Trophoblast cell (in vitro differentiated cells and primary cell): ENCODE results near the gene GTF3C4.

Experiments used
- DNase-seq, 2 donors: peaks; one replicate each; pipeline ENCODE4 v3.0.0-alpha.2; 2016
- H2AFZ ChIP-seq: 2 replicates; pipeline ENCODE4 v1.6.1; 2013; ENCODE audit warnings: low read length, moderate library complexity, mild to moderate bottlenecking; ENCODE audit not compliant: insufficient read depth, poor library complexity
- H2AK5ac ChIP-seq: 2 replicates; pipeline ENCODE4 v1.6.1; 2013; ENCODE audit warnings: mild to moderate bottlenecking, low read length
- H2BK120ac ChIP-seq: 2 replicates; pipeline ENCODE4 v1.6.1; 2013; ENCODE audit warnings: low read length, mild to moderate bottlenecking, moderate library complexity; ENCODE audit not compliant: insufficient read depth, poor library complexity
- H2BK12ac ChIP-seq: 2 replicates; pipeline ENCODE4 v1.6.1; 2013; ENCODE audit warnings: mild to moderate bottlenecking, low read length, moderate library complexity
- H2BK5ac ChIP-seq: 2 replicates; pipeline ENCODE4 v1.6.1; 2013; ENCODE audit warnings: low read length, low read depth, moderate library complexity, mild to moderate bottlenecking; ENCODE audit not compliant: poor library complexity
- H3K14ac ChIP-seq: 2 replicates; pipeline ENCODE4 v1.6.1; 2013; ENCODE audit warnings: mild to moderate bottlenecking, low read length
- H3K18ac ChIP-seq: 2 replicates; pipeline ENCODE4 v1.6.1; 2013; ENCODE audit warnings: mild to moderate bottlenecking, low read length
- H3K23ac ChIP-seq: 2 replicates; pipeline ENCODE4 v1.6.1; 2013; ENCODE audit warnings: low read length
- H3K27ac ChIP-seq: 2 replicates; pipeline ENCODE4 v1.5.1; 2013; ENCODE audit warnings: low read depth, mild to moderate bottlenecking, inconsistent platforms, low read length, moderate library complexity
- H3K27me3 ChIP-seq: 2 replicates; pipeline ENCODE4 v1.6.1; 2013; ENCODE audit warnings: inconsistent platforms, mild to moderate bottlenecking, low read length, moderate library complexity; ENCODE audit not compliant: insufficient read depth
- H3K36me3 ChIP-seq, 2 experiments: 1 replicate in 1 of 2; 2 replicates in 1 of 2; pipeline ENCODE4 v1.6.1; 2013; ENCODE audit warnings: low read length in 2 of 2, mild to moderate bottlenecking in 2 of 2, moderate library complexity in 1 of 2; ENCODE audit not compliant: insufficient read depth in 2 of 2, control insufficient read depth in 1 of 2
- H3K4ac ChIP-seq: 2 replicates; pipeline ENCODE4 v1.6.1; 2013; ENCODE audit warnings: low read depth, mild to moderate bottlenecking, low read length, moderate library complexity
- H3K4me1 ChIP-seq, 2 experiments: 1 replicate in 1 of 2; 2 replicates in 1 of 2; pipeline ENCODE4 v1.6.1; 2013; ENCODE audit warnings: low read length in 2 of 2, mild to moderate bottlenecking in 2 of 2, moderate library complexity in 1 of 2; ENCODE audit not compliant: insufficient read depth in 2 of 2, control insufficient read depth in 1 of 2
- H3K4me2 ChIP-seq: 2 replicates; pipeline ENCODE4 v1.6.1; 2013; ENCODE audit warnings: inconsistent platforms, mild to moderate bottlenecking, low read length, moderate library complexity
- H3K4me3 ChIP-seq: 2 replicates; pipeline ENCODE4 v1.5.1; 2013; ENCODE audit warnings: mild to moderate bottlenecking, low read depth, low read length, inconsistent platforms
- H3K79me1 ChIP-seq: one replicate; pipeline ENCODE4 v1.6.1; 2013; ENCODE audit warnings: low read length
- H3K79me2 ChIP-seq: 2 replicates; pipeline ENCODE4 v1.6.1; 2013; ENCODE audit warnings: low read length, mild to moderate bottlenecking; ENCODE audit not compliant: control insufficient read depth, insufficient read depth, poor library complexity
- H3K9ac ChIP-seq: 2 replicates; pipeline ENCODE4 v1.6.1; 2013; ENCODE audit warnings: mild to moderate bottlenecking, low read length
- H3K9me3 ChIP-seq: 2 replicates; pipeline ENCODE4 v1.6.1; 2013; ENCODE audit warnings: low read depth, mild to moderate bottlenecking, control low read depth, inconsistent platforms, low read length; ENCODE audit not compliant: insufficient read depth
- H4K12ac ChIP-seq: 2 replicates; pipeline ENCODE4 v1.6.1; 2013; ENCODE audit warnings: low read depth, mild to moderate bottlenecking, low read length, moderate library complexity
- H4K8ac ChIP-seq: 2 replicates; pipeline ENCODE4 v1.6.1; 2013; ENCODE audit warnings: low read depth, mild to moderate bottlenecking, low read length, moderate library complexity
- H4K91ac ChIP-seq: one replicate; pipeline ENCODE4 v1.6.1; 2013; ENCODE audit warnings: low read depth, mild to moderate bottlenecking, low read length, moderate library complexity
- WGBS: extraction: QIAGEN DNeasy Blood & Tissue Kit; methylation state at CpG from one replicate; pipeline ENCODE4 v1.1.7; 2013; ENCODE audit warnings: missing lambda C conversion rate; ENCODE audit not compliant: insufficient read length, insufficient coverage; ENCODE audit errors: extremely low coverage; 5-methylcytosine and 5-hydroxymethylcytosine counted together

GTF3C4 gene

DNA sequence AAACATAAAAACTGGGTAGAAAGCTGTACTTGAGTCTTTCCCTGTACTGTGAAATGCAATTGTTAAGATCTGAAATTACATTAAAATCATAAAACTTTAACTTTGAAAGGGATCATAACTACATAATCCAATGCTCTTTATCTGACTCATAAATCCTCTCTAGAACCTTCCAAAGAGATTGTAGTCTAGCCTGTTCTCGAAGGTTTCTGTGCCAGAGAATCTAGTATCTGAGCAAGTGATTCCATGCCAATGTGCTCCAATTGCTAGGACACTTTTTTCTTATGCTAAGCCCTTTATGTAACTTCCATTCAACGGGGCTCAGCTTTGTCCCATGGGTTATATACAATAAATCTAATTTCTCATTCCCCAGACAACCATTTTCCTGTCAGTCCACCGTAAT lies 21.6 kb upstream of the GTF3C4 start:
- Histone ChIP-seq H2BK5ac (no peak overlapping the region), H3K27me3 (no peaks in the 10 kb centered on the region), H3K4me2 (no peak overlapping the region), H3K4me1 (no peaks in the 10 kb centered on the region), H3K23ac (no peak overlapping the region), H4K8ac (no peak overlapping the region), H3K4ac (no peak overlapping the region), H3K9me3 (no peaks in the 10 kb centered on the region), H3K18ac (no peak overlapping the region), H3K9ac (no peak overlapping the region), H2BK120ac (no peak overlapping the region), H4K12ac (no peak overlapping the region), H3K4me3 (no peak overlapping the region), H3K14ac (no peak overlapping the region), H2BK12ac (no peak overlapping the region), H3K36me3 (peaks cover 18 to 41% of the 10 kb centered on the region in 2 experiments), H3K27ac (no peak overlapping the region), H4K91ac (no peak overlapping the region), H2AK5ac (no peak overlapping the region), H3K79me2 (no peaks in the 10 kb centered on the region), H2AFZ (no peak overlapping the region), H3K79me1 (no peaks in the 10 kb centered on the region)
- DNase-seq, result no peak
- no CpG with 5 or more reads among the region's 3 CpGs for WGBS

DNA sequence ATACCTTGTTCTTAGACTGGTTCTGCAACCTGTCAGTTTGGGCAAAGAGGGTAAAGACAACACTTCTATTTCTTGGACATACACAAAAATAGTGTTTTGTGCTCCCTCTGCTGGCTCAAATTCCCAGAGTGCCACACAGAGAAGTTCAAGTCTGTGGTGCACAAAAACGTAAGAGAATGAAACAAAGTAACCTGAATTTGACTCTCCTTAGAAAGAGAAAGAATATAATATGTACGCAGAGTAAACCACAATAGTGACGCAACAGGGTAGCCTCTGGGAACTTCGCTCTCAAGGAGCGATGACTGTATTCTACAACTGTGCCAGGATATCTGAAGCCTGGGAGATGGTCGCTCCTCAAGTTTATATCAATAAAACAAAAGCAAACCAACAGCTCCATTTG lies 19.0 kb upstream of the GTF3C4 start:
- no CpG with 5 or more reads among the region's 6 CpGs for WGBS

DNA sequence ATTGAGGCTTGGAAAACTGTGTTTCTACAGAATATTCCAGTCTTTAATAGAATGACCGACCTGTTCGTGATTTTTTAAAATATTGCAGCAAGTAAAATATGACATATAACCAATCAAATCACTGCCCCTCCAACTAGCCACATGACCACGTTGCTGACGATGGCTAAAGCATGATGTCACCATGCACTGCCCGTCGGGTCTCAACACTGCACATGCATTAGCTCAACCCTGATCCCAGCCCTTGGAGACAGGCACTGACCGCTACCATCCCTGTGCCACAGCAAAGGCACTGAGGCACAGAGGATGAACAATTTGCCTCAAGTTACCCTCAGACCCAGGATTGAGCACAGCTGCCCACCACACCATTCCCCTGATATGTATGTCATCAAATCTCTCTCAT lies 14.0 kb upstream of the GTF3C4 start:
- H4K91ac ChIP-seq, result no peak overlapping the region
- peaks cover 17 to 24% of the 10 kb centered on the region in 2 experiments for H3K36me3 ChIP-seq
- no peak overlapping the region for H3K4me3 ChIP-seq
- no peak overlapping the region for H3K4ac ChIP-seq
- no peak overlapping the region for H3K27ac ChIP-seq
- H3K18ac ChIP-seq, result no peak overlapping the region
- H2BK120ac ChIP-seq, result no peak overlapping the region
- no peak overlapping the region for H2AFZ ChIP-seq
- H2BK5ac ChIP-seq, result no peak overlapping the region
- no peak overlapping the region for H3K23ac ChIP-seq
- no peaks in the 10 kb centered on the region for H3K4me1 ChIP-seq
- H3K9me3 ChIP-seq, result no peaks in the 10 kb centered on the region
- H3K9ac ChIP-seq, result peak overlapping the region; percentile 14
- H3K4me2 ChIP-seq, result no peak overlapping the region
- no peak overlapping the region for H4K8ac ChIP-seq
- H3K27me3 ChIP-seq, result no peaks in the 10 kb centered on the region
- WGBS, result no CpG with 5 or more reads among the region's 7 CpGs
- no peak overlapping the region for H4K12ac ChIP-seq
- DNase-seq, result no peak
- H2BK12ac ChIP-seq, result no peak overlapping the region
- H2AK5ac ChIP-seq, result no peak overlapping the region
- H3K14ac ChIP-seq, result no peak overlapping the region
- H3K79me1 ChIP-seq, result no peaks in the 10 kb centered on the region
- no peaks in the 10 kb centered on the region for H3K79me2 ChIP-seq

More for the DNA sequence above, 19.0 kb upstream of the GTF3C4 start:
- DNase-seq, result peak; percentile 52 to 70
- Histone ChIP-seq H3K79me2 (no peaks in the 10 kb centered on the region), H3K4me1 (no peaks in the 10 kb centered on the region), H3K36me3 (peaks cover 13 to 27% of the 10 kb centered on the region in 2 experiments), H3K4ac (no peak overlapping the region), H3K27ac (no peak overlapping the region), H2BK120ac (no peak overlapping the region), H3K9me3 (no peaks in the 10 kb centered on the region), H2BK5ac (no peak overlapping the region), H2AK5ac (no peak overlapping the region), H2AFZ (no peak overlapping the region), H2BK12ac (no peak overlapping the region), H3K14ac (no peak overlapping the region), H3K79me1 (no peaks in the 10 kb centered on the region), H3K23ac (no peak overlapping the region), H4K12ac (no peak overlapping the region), H3K9ac (no peak overlapping the region), H4K8ac (no peak overlapping the region), H3K4me3 (no peak overlapping the region), H4K91ac (no peak overlapping the region), H3K27me3 (no peaks in the 10 kb centered on the region), H3K18ac (no peak overlapping the region), H3K4me2 (no peak overlapping the region)

DNA sequence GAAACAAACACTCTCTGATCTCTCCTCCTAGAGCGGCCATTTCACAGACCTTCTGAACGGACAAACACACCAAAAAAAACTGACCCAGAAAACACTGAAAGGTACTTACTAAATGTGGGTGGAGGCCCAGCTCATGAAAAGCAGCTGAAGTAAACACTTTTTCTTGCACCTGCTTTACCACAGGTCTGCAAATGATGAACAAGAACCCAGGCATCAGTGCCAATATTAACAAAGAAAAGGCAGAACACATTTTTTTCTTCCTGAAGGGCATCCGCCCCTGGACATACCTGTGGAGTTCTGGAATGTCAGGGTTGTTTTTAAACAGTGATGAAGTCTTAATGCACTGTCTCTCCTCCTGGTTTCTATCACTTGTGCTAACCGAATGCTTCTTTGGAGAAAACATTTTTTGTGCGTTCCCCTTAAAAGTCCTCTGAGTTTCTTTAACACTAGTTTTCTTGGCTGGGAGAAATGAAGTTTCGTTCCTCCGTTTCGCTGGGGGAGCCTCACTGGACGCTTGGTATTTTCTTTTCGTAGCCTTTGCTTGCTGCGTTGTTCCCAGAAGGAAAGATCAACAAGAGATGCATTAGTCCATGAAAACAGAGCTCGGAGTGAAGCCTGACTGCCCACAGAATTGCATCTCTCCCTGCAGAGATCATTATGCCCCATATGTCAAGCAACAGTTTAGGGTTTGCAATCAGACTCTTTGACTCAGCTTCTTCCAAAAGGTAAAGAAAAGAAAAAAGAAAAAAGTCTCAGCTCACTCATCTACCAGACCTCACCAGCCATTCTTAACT lies 7.9 kb upstream of the GTF3C4 start:
- H3K36me3 ChIP-seq, result peaks cover 13 to 20% of the 10 kb centered on the region in 2 experiments
- no peak overlapping the region for H3K4me2 ChIP-seq
- no peak overlapping the region for H3K4ac ChIP-seq
- WGBS, result no CpG with 5 or more reads among the region's 12 CpGs
- H3K23ac ChIP-seq, result no peak overlapping the region
- no peak overlapping the region for H2AFZ ChIP-seq
- no peak overlapping the region for H3K14ac ChIP-seq
- no peak overlapping the region for H2BK5ac ChIP-seq
- no peak overlapping the region for H3K27ac ChIP-seq
- no peak overlapping the region for H2BK120ac ChIP-seq
- H4K8ac ChIP-seq, result no peak overlapping the region
- H2BK12ac ChIP-seq, result no peak overlapping the region
- H3K79me2 ChIP-seq, result no peaks in the 10 kb centered on the region
- no peak for DNase-seq
- H3K9me3 ChIP-seq, result no peaks in the 10 kb centered on the region
- no peak overlapping the region for H2AK5ac ChIP-seq
- no peak overlapping the region for H4K12ac ChIP-seq
- no peaks in the 10 kb centered on the region for H3K4me1 ChIP-seq
- no peak overlapping the region for H4K91ac ChIP-seq
- no peaks in the 10 kb centered on the region for H3K79me1 ChIP-seq
- no peak overlapping the region for H3K18ac ChIP-seq
- no peak overlapping the region for H3K4me3 ChIP-seq
- H3K27me3 ChIP-seq, result no peaks in the 10 kb centered on the region
- H3K9ac ChIP-seq, result no peak overlapping the region
